22Rv1 (cell line): ENCODE results near the gene MRPL23.

Experiments used
- ZFX ChIP-seq: fragments of 450-650 bp; IDR thresholded peaks from 2 replicates; pipeline ENCODE4 v1.6.1; 2017; ENCODE audit warnings: antibody characterized with exemption, borderline replicate concordance
- TF ChIP-seq, protein P1 (sequence below): fragments of 450-650 bp; IDR thresholded peaks from 2 replicates; pipeline ENCODE4 v1.5.1; 2017; ENCODE audit warnings: mild to moderate bottlenecking

DNA sequence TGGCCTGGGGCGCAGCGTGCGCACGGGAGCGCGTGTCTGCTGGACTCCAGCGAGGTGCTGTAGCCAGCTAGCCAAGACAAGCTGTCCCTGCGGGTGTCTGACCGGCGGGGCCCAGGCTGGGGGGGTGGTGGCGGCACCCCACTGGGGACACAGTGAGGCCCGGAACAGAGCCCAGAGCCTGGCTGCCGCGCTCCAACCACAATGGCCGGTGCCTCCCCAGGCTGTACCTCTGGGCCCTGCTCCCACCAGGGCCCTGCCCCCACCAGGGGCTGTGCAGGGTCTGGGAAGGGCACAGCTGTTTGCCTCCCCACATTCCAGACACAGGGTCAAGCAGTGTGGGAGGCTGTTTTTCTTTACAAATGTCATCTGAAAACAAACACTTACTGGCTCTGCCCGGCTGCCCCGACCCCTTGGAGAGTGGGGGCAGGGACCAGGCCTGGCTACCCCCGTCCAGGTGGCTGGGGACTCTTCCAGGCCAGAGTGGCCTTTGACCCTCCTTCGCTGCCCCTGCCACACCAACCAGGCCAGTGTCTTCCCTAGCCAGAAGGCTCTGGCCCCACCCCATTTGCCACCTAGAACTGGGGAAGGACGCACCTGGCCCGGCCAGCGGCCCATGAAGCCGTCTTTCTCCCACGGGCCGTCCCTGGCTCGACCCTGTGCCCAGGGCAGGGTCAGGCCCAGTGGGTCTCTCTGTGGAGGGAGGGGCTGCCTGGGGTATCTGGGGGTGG lies 35.9 kb downstream of the MRPL23 start:
- TF ChIP-seq, protein P1, sequence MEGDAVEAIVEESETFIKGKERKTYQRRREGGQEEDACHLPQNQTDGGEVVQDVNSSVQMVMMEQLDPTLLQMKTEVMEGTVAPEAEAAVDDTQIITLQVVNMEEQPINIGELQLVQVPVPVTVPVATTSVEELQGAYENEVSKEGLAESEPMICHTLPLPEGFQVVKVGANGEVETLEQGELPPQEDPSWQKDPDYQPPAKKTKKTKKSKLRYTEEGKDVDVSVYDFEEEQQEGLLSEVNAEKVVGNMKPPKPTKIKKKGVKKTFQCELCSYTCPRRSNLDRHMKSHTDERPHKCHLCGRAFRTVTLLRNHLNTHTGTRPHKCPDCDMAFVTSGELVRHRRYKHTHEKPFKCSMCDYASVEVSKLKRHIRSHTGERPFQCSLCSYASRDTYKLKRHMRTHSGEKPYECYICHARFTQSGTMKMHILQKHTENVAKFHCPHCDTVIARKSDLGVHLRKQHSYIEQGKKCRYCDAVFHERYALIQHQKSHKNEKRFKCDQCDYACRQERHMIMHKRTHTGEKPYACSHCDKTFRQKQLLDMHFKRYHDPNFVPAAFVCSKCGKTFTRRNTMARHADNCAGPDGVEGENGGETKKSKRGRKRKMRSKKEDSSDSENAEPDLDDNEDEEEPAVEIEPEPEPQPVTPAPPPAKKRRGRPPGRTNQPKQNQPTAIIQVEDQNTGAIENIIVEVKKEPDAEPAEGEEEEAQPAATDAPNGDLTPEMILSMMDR = no peak
- TF ChIP-seq ZFX = no peak
